HL-60 (cell line): Measurements from ENCODE around the gene FGFR1OP2.

ENCODE experiments used
- DNase-seq, 2 experiments: peaks; one replicate each; pipeline ENCODE4 v3.0.0-alpha.2; 2010 to 2020; ENCODE audit warnings: low read depth in 1 of 2, low spot score in 1 of 2
- H3K27ac ChIP-seq: fragments of 250-450 bp; sonication (Bioruptor Pico); replicated peaks from 2 replicates; pipeline ENCODE4 v1.5.1; 2020; ENCODE audit warnings: mild to moderate bottlenecking, moderate library complexity
- H3K27me3 ChIP-seq: fragments of 250-450 bp; sonication (Bioruptor Pico); 2 replicates; pipeline ENCODE4 v1.5.1; 2021; ENCODE audit warnings: mild to moderate bottlenecking, moderate library complexity; ENCODE audit not compliant: insufficient read depth, poor library complexity, severe bottlenecking
- H3K4me3 ChIP-seq: replicated peaks from 2 replicates; pipeline ENCODE4 v1.5.1; 2011; ENCODE audit warnings: mild to moderate bottlenecking, control low read depth, low read length; ENCODE audit not compliant: insufficient read depth
- CTCF ChIP-seq: IDR thresholded peaks from one replicate; pipeline ENCODE4 v1.5.1; 2011; ENCODE audit warnings: low read length, control low read depth, inconsistent platforms; ENCODE audit not compliant: insufficient read depth
- GABPA ChIP-seq: IDR thresholded peaks from 2 replicates; pipeline ENCODE4 v1.6.1; 2012; ENCODE audit warnings: low read depth
- POLR2AphosphoS5 ChIP-seq: IDR thresholded peaks from 2 replicates; pipeline ENCODE4 v1.6.1; 2012; ENCODE audit warnings: low read depth
- REST ChIP-seq: IDR thresholded peaks from 2 replicates; pipeline ENCODE4 v1.6.1; 2012; ENCODE audit warnings: low read depth; ENCODE audit not compliant: insufficient replicate concordance
- SPI1 ChIP-seq: IDR thresholded peaks from 2 replicates; pipeline ENCODE4 v1.6.1; 2012; ENCODE audit warnings: low read depth, mild to moderate bottlenecking, borderline replicate concordance

The FGFR1OP2 gene

GRCh38 chr12:27014859-27015729 is 76.8 kb downstream of the FGFR1OP2 start:
- H3K27ac ChIP-seq: peak overlapping the region; percentile 95
- peak overlapping the region; percentile 31 for H3K4me3 ChIP-seq
- DNase-seq: peak in 1 of 2 experiments; percentile 21
- no peaks in the 10 kb centered on the region for H3K27me3 ChIP-seq
- TF ChIP-seq CTCF: no peak
- TF ChIP-seq SPI1: no peak
- no peak for TF ChIP-seq REST
- TF ChIP-seq GABPA: no peak
- no peak; the same call in 1 of the 2 replicates for TF ChIP-seq POLR2AphosphoS5

- H3K4me3 ChIP-seq: no peak overlapping the region
- peak in 1 of 2 experiments; percentile 31 for DNase-seq
- TF ChIP-seq GABPA (no peak), CTCF (peak; percentile 20)
- peak overlapping the region; percentile 95 for H3K27ac ChIP-seq
- no peaks in the 10 kb centered on the region for H3K27me3 ChIP-seq
Observed at GRCh38 chr12:27015730-27016076, 77.4 kb downstream of the FGFR1OP2 start.
